ENCODE results near the gene TTC24.

DNA sequence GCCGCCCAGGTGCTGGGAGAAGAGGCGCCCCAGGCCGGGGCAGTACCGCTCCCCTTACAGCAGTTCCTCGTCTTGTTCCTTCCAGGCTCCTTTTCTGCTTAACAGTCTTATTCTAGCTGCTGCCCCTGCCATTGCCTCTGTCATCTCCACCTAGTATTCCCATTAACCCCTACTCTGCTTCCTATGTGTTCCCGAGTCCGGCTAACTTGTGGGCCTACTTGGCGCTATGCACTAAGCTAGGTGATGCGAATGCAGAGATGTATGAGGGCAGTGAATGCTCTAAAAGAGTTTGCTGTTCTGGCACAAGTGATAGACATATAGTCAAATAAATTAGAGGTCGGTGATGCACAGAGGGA lies 6.9 kb upstream of the TTC24 start:
- TF ChIP-seq ZFP30 (CRISPR knock-in tag; IDR thresholded peaks at IDR 0.05) (no peak), OSR1 (CRISPR knock-in tag; IDR thresholded peaks at IDR 0.05) (no peak), PPARA (CRISPR knock-in tag; IDR thresholded peaks at IDR 0.05; ENCODE audit: borderline replicate concordance) (no peak), ARNTL (CRISPR knock-in tag; IDR thresholded peaks at IDR 0.05; ENCODE audit: borderline replicate concordance, low read depth) (no peak), TCF4 (CRISPR knock-in tag; IDR thresholded peaks at IDR 0.05; ENCODE audit: borderline replicate concordance) (no peak), ZFP3 (CRISPR knock-in tag; IDR thresholded peaks at IDR 0.05) (no peak)
- TF ChIP-seq, protein P1, sequence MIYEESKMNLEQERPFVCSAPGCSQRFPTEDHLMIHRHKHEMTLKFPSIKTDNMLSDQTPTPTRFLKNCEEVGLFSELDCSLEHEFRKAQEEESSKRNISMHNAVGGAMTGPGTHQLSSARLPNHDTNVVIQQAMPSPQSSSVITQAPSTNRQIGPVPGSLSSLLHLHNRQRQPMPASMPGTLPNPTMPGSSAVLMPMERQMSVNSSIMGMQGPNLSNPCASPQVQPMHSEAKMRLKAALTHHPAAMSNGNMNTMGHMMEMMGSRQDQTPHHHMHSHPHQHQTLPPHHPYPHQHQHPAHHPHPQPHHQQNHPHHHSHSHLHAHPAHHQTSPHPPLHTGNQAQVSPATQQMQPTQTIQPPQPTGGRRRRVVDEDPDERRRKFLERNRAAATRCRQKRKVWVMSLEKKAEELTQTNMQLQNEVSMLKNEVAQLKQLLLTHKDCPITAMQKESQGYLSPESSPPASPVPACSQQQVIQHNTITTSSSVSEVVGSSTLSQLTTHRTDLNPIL (CRISPR knock-in tag; IDR thresholded peaks at IDR 0.05; ENCODE audit: low read depth), result no peak

All from SK-N-SH treated with all-trans-retinoic acid at 6 μM for 48 hours (cell line).